ENCODE measurements around the gene ZC3H7B. TPM values are rescaled to one million over a fixed set of nuclear protein-coding genes. Genes with fewer than 3 reads are reported as not detected.
A peak's percentile ranks its signal among the peaks of the same experiment; 100 is the strongest.

Gene ZC3H7B
- total RNA-seq, 1 donor from 2014 or later: 25.8 TPM

- no peak overlapping the region for H3K4me3 ChIP-seq
- TF ChIP-seq, protein P1, sequence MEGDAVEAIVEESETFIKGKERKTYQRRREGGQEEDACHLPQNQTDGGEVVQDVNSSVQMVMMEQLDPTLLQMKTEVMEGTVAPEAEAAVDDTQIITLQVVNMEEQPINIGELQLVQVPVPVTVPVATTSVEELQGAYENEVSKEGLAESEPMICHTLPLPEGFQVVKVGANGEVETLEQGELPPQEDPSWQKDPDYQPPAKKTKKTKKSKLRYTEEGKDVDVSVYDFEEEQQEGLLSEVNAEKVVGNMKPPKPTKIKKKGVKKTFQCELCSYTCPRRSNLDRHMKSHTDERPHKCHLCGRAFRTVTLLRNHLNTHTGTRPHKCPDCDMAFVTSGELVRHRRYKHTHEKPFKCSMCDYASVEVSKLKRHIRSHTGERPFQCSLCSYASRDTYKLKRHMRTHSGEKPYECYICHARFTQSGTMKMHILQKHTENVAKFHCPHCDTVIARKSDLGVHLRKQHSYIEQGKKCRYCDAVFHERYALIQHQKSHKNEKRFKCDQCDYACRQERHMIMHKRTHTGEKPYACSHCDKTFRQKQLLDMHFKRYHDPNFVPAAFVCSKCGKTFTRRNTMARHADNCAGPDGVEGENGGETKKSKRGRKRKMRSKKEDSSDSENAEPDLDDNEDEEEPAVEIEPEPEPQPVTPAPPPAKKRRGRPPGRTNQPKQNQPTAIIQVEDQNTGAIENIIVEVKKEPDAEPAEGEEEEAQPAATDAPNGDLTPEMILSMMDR (IDR thresholded peaks at IDR 0.05): no peak
- TF ChIP-seq EZH2phosphoT487 (IDR thresholded peaks at IDR 0.05) (no peak), EZH2 (IDR thresholded peaks at IDR 0.05) (no peak)
- peaks cover 17% of the 10 kb centered on the region for H3F3A ChIP-seq (ENCODE audit: low read depth)
- no peak overlapping the region for H3K4me2 ChIP-seq
- H4K20me1 ChIP-seq (ENCODE audit: low read depth): peaks cover 4% of the 10 kb centered on the region
- no peaks in the 10 kb centered on the region for H3K27me3 ChIP-seq
- H3K27ac ChIP-seq: peak overlapping the region; percentile 13
- no peaks in the 10 kb centered on the region for H3K79me2 ChIP-seq (ENCODE audit: low read depth)
- H3K4me3 Mint-ChIP-seq: no peak overlapping the region
- no peak overlapping the region for H3K9ac ChIP-seq
- no peaks in the 10 kb centered on the region for H3K36me3 ChIP-seq
- H2AFZ ChIP-seq (replicated peaks): no peak overlapping the region
- H3K27ac Mint-ChIP-seq: no peak overlapping the region
- peaks cover 4% of the 10 kb centered on the region for H3K27me3 Mint-ChIP-seq (ENCODE audit: insufficient read depth, low read depth)
- H3K9me3 Mint-ChIP-seq: no peaks in the 10 kb centered on the region
- DNase-seq (ENCODE audit: low spot score): no peak
- H3K36me3 Mint-ChIP-seq: peaks cover 2% of the 10 kb centered on the region
- no peaks in the 10 kb centered on the region for H3K9me3 ChIP-seq (ENCODE audit: low read depth)
- peaks cover 19% of the 10 kb centered on the region for H3K4me1 ChIP-seq
- H3K4me1 Mint-ChIP-seq: peaks cover 23% of the 10 kb centered on the region
Observed at GRCh38 chr22:41361716-41362310, 60.5 kb downstream of the ZC3H7B start.

- Histone ChIP-seq H3K27me3 (no peaks in the 10 kb centered on the region), H3K27ac (no peak overlapping the region), H3K4me1 (peaks cover 27% of the 10 kb centered on the region), H4K20me1 (ENCODE audit: low read depth) (peaks cover 4% of the 10 kb centered on the region), H3F3A (ENCODE audit: low read depth) (peaks cover 20% of the 10 kb centered on the region), H3K4me2 (no peak overlapping the region), H3K79me2 (ENCODE audit: low read depth) (no peaks in the 10 kb centered on the region), H3K36me3 (no peaks in the 10 kb centered on the region), H3K9me3 (ENCODE audit: low read depth) (no peaks in the 10 kb centered on the region), H3K4me3 (no peak overlapping the region), H3K9ac (no peak overlapping the region), H2AFZ (replicated peaks) (no peak overlapping the region)
- Mint-ChIP-seq H3K9me3 (no peaks in the 10 kb centered on the region), H3K36me3 (peaks cover 2% of the 10 kb centered on the region), H3K27me3 (ENCODE audit: insufficient read depth, low read depth) (peaks cover 4% of the 10 kb centered on the region), H3K4me3 (no peak overlapping the region), H3K4me1 (peaks cover 26% of the 10 kb centered on the region), H3K27ac (peak overlapping the region; percentile 59)
- DNase-seq (ENCODE audit: low spot score): no peak
- TF ChIP-seq, protein P1 (IDR thresholded peaks at IDR 0.05): no peak
Observed at GRCh38 chr22:41362615-41363014, 61.3 kb downstream of the ZC3H7B start.

GRCh38 chr22:41364233-41364632, 62.9 kb downstream of the ZC3H7B start:
- TF ChIP-seq EZH2 (IDR thresholded peaks at IDR 0.05): no peak
- no peak for TF ChIP-seq EZH2phosphoT487 (IDR thresholded peaks at IDR 0.05)
- TF ChIP-seq, protein P1 (IDR thresholded peaks at IDR 0.05): no peak
- Histone ChIP-seq H3K36me3 (no peaks in the 10 kb centered on the region), H2AFZ (replicated peaks) (no peak overlapping the region), H3K9me3 (ENCODE audit: low read depth) (no peaks in the 10 kb centered on the region), H3K27me3 (no peaks in the 10 kb centered on the region), H3K27ac (no peak overlapping the region), H3F3A (ENCODE audit: low read depth) (peaks cover 20% of the 10 kb centered on the region), H3K9ac (no peak overlapping the region), H4K20me1 (ENCODE audit: low read depth) (peaks cover 4% of the 10 kb centered on the region), H3K79me2 (ENCODE audit: low read depth) (no peaks in the 10 kb centered on the region), H3K4me2 (no peak overlapping the region), H3K4me3 (no peak overlapping the region), H3K4me1 (peaks cover 35% of the 10 kb centered on the region)
- H3K9me3 Mint-ChIP-seq: no peaks in the 10 kb centered on the region
- H3K4me3 Mint-ChIP-seq: no peak overlapping the region
- no peak for DNase-seq (ENCODE audit: low spot score)
- H3K36me3 Mint-ChIP-seq: peaks cover 1% of the 10 kb centered on the region
- peaks cover 8% of the 10 kb centered on the region for H3K27me3 Mint-ChIP-seq (ENCODE audit: insufficient read depth, low read depth)
- H3K4me1 Mint-ChIP-seq: peaks cover 26% of the 10 kb centered on the region
- no peak overlapping the region for H3K27ac Mint-ChIP-seq

All from neural progenitor cell (in vitro differentiated cells).